GM18498 (cell line): ENCODE results near the gene LYZL6.
"Not testable (repeated sequence)": the region's sequence is repeated elsewhere in the genome, so short reads cannot be mapped to it uniquely, and the experiment has no call there.

Experiments
- ATAC-seq: cut with Tn5 transposase; IDR thresholded peaks from one replicate; pipeline ENCODE4 v1.9.1; 2021; ENCODE audit warnings: mild to moderate bottlenecking, moderate library complexity; ENCODE audit not compliant: unreplicated experiment

Gene LYZL6

DNA sequence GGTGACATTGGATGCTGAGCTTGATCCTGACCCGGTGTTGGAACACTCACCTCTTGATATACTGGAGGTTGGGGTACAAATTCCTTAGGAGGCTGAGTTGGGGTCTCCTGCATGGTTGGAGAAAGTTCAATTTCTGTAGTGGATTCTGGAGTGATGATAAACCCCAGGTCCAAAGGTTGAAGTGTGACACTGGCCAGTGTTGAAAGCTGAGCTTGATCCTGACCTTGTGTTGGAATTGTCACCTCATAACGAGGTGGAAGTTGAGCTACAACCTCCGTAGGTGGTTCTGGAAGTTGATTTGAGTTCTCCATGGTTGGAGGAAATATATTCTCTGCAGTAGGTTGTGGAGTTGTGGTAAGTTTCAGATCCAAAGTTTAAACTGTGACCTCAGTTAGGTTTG, 34.1 kb downstream of the LYZL6 start:
- ATAC-seq = no peak

GRCh38 chr17:35907691-35908090, 35.8 kb downstream of the LYZL6 start:
- no peak for ATAC-seq

GRCh38 chr17:35906926-35907637, 36.4 kb downstream of the LYZL6 start:
- no peak for ATAC-seq

- ATAC-seq = no peak
Observed at GRCh38 chr17:35906191-35906925, 37.2 kb downstream of the LYZL6 start.

DNA sequence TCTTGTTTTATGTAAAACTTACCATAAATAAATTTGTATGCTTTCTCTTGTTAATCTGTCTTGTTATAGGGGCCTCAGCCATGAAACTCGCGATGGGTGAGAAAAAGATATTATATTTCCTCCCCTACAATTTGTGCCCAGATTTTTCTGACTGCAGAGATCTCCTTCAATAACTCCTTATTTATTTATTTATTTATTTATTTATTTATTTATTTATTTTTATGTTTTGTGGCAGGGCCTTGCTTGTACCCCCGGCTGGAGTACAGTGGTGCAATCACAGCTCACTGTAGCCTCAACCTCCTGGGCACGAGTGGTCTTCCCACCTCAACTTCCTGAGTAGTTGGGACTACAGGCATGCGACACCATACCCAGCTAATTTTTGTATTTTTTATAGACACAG, 40.1 kb downstream of the LYZL6 start:
- no peak for ATAC-seq

GRCh38 chr17:35901631-35902175, 41.8 kb downstream of the LYZL6 start:
- ATAC-seq = no peak

DNA sequence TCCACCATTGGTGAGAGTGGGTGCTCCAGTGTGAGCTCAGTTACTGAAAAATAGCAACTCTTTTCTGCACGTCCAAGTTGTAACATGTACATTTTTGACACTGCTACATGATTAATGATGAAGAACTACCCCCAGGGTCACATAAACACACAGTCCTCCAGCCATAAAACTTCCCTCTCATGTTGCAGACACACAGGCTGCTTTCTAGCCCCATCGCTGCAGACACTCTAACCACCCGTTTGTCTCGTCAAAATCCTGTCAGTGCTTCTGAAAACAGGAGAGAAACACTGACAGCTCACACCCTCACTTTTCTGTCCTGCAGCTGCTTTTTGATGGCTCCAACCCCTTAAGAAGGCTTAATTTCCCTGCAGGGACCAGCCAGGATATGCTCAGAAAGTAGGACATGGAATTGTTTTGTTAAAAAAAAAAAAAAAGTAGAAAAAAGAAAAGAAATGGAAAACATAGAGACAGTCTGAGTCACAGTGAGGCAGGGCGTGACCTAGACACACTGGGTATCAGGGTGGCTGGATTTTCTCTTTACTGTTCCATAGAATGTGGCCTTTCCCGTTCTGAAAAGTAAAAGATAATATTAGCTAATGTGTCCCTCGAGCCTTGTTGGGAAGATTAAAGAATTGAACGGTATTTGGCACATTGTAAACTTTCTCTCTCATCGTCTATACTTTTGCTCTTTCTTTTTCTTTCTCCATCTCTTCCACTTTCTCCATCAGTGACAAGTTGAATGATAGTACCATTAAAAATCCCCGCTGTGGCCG, 42.6 kb downstream of the LYZL6 start:
- no peak for ATAC-seq

- ATAC-seq = no peak
Observed at GRCh38 chr17:35900280-35900679, 43.2 kb downstream of the LYZL6 start.

DNA sequence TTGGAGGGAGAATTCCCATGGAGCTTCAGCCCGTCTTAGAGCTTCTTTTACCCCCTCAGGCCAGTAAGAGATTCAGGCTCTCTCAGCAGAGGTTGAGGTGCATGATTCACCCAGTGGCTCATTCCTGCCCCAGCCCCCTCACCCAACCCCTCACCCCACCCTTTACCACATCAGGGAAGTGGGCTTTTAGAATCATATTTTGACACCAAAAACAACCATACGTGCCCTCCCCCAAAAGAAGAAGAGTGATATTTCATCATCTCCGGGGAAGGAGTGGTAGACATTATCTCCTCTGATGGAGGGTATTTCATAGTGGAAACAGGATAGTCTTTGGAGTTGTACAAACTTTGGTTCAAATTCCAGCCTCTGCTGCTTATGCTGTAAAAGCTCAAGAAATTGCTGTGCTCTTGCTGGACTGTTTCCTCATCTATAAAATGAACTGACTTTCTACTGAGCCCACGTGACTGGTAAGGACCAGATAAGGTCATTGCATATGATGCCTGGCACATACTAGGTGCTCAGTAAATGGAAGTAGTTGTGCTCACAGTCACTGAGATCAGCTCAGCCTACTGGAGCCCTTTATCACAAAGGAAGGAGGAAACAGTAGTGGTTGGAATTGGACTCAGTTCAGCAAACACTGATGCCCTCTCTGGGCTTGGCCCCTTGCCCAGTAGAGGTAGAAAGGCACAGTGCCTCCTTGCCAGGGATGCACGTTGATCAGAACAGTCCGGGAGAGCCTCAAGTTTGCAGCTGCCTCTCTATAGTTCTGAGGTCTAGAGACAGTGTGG, 45.0 kb downstream of the LYZL6 start:
- ATAC-seq = no peak

DNA sequence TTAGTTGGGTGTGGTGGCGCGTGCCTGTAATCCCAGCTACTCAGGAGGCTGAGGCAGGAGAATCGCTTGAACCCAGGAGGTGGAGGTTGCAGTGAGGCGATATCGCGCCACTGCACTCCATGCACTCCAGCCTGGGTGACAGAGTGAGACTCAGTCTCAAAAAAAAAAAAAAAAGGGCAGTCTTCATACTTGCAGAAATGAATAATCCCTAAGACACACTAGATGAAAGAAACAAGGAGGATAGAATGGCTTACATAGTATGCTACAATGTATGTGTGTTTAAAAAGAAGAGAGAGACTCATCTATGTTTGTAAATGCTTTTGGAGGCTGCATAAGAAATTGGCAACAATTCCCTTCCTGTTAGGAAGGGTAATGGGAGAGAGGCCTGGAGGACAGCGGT, 45.7 kb downstream of the LYZL6 start:
- not testable (repeated sequence) for ATAC-seq

- ATAC-seq = no peak
Observed at GRCh38 chr17:35895636-35896587, 47.6 kb downstream of the LYZL6 start.

DNA sequence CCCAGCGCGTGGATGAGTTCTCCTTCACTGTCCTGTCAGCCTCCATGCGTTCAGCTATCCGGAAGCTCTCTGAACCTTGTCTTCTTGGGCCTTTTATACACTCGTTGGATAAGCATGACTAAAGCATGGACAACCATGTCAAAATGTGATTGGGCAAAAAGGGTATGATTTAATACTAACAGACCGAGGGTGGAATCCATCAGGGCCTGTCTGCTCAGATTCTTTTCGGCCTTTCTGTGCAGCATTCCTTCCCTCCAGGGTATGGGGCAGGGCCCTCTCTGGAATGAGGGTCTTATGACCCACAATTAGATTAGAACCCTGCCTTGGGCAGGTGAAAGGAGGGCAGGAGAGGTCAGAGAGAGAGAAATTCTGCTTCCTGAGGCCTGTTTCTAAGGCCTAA, 49.3 kb downstream of the LYZL6 start:
- no peak for ATAC-seq

- no peak for ATAC-seq
Observed at GRCh38 chr17:35893751-35894150, 49.8 kb downstream of the LYZL6 start.

- no peak for ATAC-seq
Observed at GRCh38 chr17:35892091-35893035, 51.1 kb downstream of the LYZL6 start.

- ATAC-seq = no peak
Observed at GRCh38 chr17:35891269-35891668, 52.2 kb downstream of the LYZL6 start.

- ATAC-seq = peak; percentile 66
Observed at GRCh38 chr17:35890774-35891155, 52.7 kb downstream of the LYZL6 start.

- no peak for ATAC-seq
Observed at GRCh38 chr17:35889818-35890773, 53.4 kb downstream of the LYZL6 start.
